ENCODE results near the gene NKIRAS1. TPM values are rescaled to one million over a fixed set of nuclear protein-coding genes. Genes with fewer than 3 reads are reported as not detected.

The NKIRAS1 gene
- total and polyA plus RNA-seq, 2 of the 8 experiments (the other 6 are each of a cell fraction or from before 2014, with no cell fraction given): 3.4 to 7.0 TPM

GRCh38 chr3:23931597-23931996 lies 14.8 kb upstream of the NKIRAS1 start:
- Histone ChIP-seq H2BK20ac (ENCODE audit: low read length) (no peak overlapping the region), H3K23ac (ENCODE audit: insufficient read length) (no peak overlapping the region), H3K79me1 (ENCODE audit: low read depth, low read length) (no peaks in the 10 kb centered on the region), H2BK120ac (replicated peaks; ENCODE audit: low read depth, low read length) (no peak overlapping the region), H3K9ac (replicated peaks in 1 of 4; ENCODE audit: extremely low read depth in 1 of 4, low read depth in 3 of 4, low read length in 3 of 4) (no peak overlapping the region), H3K36me3 (ENCODE audit: control insufficient read depth in 2 of 4, insufficient read depth in 4 of 4, low read length in 3 of 4) (no peaks in the 10 kb centered on the region), H4K91ac (replicated peaks; ENCODE audit: insufficient read length, low read length) (no peak overlapping the region), H3K56ac (replicated peaks; ENCODE audit: insufficient read length, low read depth, low read length) (no peak overlapping the region), H4K5ac (ENCODE audit: insufficient read length, low read depth, low read length) (no peak overlapping the region), H3K4me1 (replicated peaks in 1 of 4; ENCODE audit: control insufficient read depth in 3 of 4, insufficient read depth in 4 of 4, low read length in 3 of 4) (no peaks in the 10 kb centered on the region), H3K79me2 (ENCODE audit: control insufficient read depth in 1 of 2, insufficient read depth in 2 of 2, low read length in 2 of 2) (no peaks in the 10 kb centered on the region), H2BK12ac (ENCODE audit: low read depth, low read length) (no peak overlapping the region), H3K14ac (ENCODE audit: insufficient read length) (no peak overlapping the region), H2AFZ (ENCODE audit: low read length) (no peak overlapping the region), H3K4me3 (ENCODE audit: extremely low read depth in 1 of 4, insufficient read depth in 2 of 4, low read depth in 3 of 4, low read length in 4 of 4) (no peak overlapping the region), H3K23me2 (ENCODE audit: low read depth, low read length) (no peaks in the 10 kb centered on the region; the same call in 1 of the 2 replicates), H3K4me2 (ENCODE audit: insufficient read depth in 1 of 2, low read depth in 2 of 2, low read length in 2 of 2) (no peak overlapping the region), H3K9me3 (ENCODE audit: insufficient read depth in 2 of 2, low read depth in 1 of 2, low read length in 1 of 2) (no peaks in the 10 kb centered on the region), H3K4ac (replicated peaks; ENCODE audit: insufficient read length, low read depth, low read length) (no peak overlapping the region), H2BK5ac (ENCODE audit: low read depth, low read length) (no peak overlapping the region), H4K8ac (ENCODE audit: extremely low read depth, insufficient read depth, low read length) (no peak overlapping the region), H3K27ac (ENCODE audit: low read depth, low read length) (no peak overlapping the region), H2AK5ac (ENCODE audit: low read depth, low read length) (no peak overlapping the region), H3K18ac (ENCODE audit: extremely low read depth, low read length) (no peak overlapping the region; the same call in 1 of the 2 replicates), H2BK15ac (ENCODE audit: low read length) (no peak overlapping the region), H4K20me1 (replicated peaks in 1 of 2; ENCODE audit: control insufficient read depth in 1 of 2, insufficient read depth in 2 of 2, low read length in 2 of 2) (no peaks in the 10 kb centered on the region), H3K27me3 (replicated peaks in 1 of 4; ENCODE audit: control insufficient read depth in 3 of 4, extremely low read depth in 1 of 4, insufficient read depth in 3 of 4, low read length in 3 of 4) (no peaks in the 10 kb centered on the region)
- ChIA-PET POLR2A (ENCODE audit: partially characterized antibody) (interaction anchor here (1.4 to 19.1 kb wide), 3 partner anchors 11 to 15 kb away, joined by 4 to 363 read pairs (median 6); partner anchors contain the start of genes NKIRAS1 and RPL15), CTCF (ENCODE audit: partially characterized antibody) (no interaction called here)
- 83% methylated on average over 2 of the region's 3 CpGs; no CpG with 5 or more reads in 1 of the 2 experiments for WGBS, 2 experiments (ENCODE audit: extremely low coverage in 1 of 2, insufficient coverage in 1 of 2, insufficient read length in 1 of 2, insufficient replicate concordance in 2 of 2, low coverage in 1 of 2, low lambda C conversion rate in 2 of 2, missing lambda C conversion rate in 1 of 2)
- DNase-seq (ENCODE audit: low read depth in 1 of 2, low spot score in 2 of 2): no peak
- FAIRE-seq: no peak
- TF ChIP-seq TAF7 (optimal IDR thresholded peaks at IDR 0.05; ENCODE audit: borderline replicate concordance, low read depth, low read length): no peak
- no peak for TF ChIP-seq KDM5A (IDR thresholded peaks at IDR 0.05; ENCODE audit: low read length)
- no peak for TF ChIP-seq SUZ12 (IDR thresholded peaks at IDR 0.05; ENCODE audit: low read length)
- no peak for TF ChIP-seq RAD21 (IDR thresholded peaks at IDR 0.05 in 1 of 2, conservative IDR thresholded peaks at IDR 0.05 in 1 of 2; ENCODE audit: low read depth in 2 of 2, low read length in 2 of 2)
- TF ChIP-seq MAX (IDR thresholded peaks at IDR 0.05): no peak
- no peak for TF ChIP-seq SIX5 (IDR thresholded peaks at IDR 0.05; ENCODE audit: low read depth, low read length)
- TF ChIP-seq RFX5 (IDR thresholded peaks at IDR 0.05; ENCODE audit: borderline replicate concordance, low read depth, low read length): no peak
- TF ChIP-seq FOSL1 (IDR thresholded peaks at IDR 0.05; ENCODE audit: insufficient read depth, low read depth, low read length): no peak
- no peak for TF ChIP-seq CEBPB (IDR thresholded peaks at IDR 0.05; ENCODE audit: low read depth, low read length)
- no peak for TF ChIP-seq SP2 (IDR thresholded peaks at IDR 0.05; ENCODE audit: low read length)
- TF ChIP-seq SIRT6 (IDR thresholded peaks at IDR 0.05; ENCODE audit: low read length): no peak
- no peak for TF ChIP-seq MAFK (IDR thresholded peaks at IDR 0.05; ENCODE audit: low read depth, low read length)
- TF ChIP-seq CBX5 (IDR thresholded peaks at IDR 0.05; ENCODE audit: low read depth, low read length): no peak
- TF ChIP-seq CHD2 (IDR thresholded peaks at IDR 0.05; ENCODE audit: low read length): no peak

Data from H1 (cell line).